Stimulated activated CD4-positive, alpha-beta T cell treated with anti-CD3 and anti-CD28 coated beads, Interleukin-4, amount 100 ng/mL, for 24 hours (primary cell): ENCODE measurements around the gene FAHD2A.
A peak's percentile ranks its signal among the peaks of the same experiment; 100 is the strongest.
"Not testable (repeated sequence)": the region's sequence is repeated elsewhere in the genome, so short reads cannot be mapped to it uniquely, and the experiment has no call there.

Source experiments
- DNase-seq: peaks from one replicate; pipeline ENCODE4 v3.0.0-alpha.2; 2020

Gene FAHD2A

GRCh38 chr2:95391641-95392310, 10.7 kb upstream of the FAHD2A start:
- no peak for DNase-seq

DNA sequence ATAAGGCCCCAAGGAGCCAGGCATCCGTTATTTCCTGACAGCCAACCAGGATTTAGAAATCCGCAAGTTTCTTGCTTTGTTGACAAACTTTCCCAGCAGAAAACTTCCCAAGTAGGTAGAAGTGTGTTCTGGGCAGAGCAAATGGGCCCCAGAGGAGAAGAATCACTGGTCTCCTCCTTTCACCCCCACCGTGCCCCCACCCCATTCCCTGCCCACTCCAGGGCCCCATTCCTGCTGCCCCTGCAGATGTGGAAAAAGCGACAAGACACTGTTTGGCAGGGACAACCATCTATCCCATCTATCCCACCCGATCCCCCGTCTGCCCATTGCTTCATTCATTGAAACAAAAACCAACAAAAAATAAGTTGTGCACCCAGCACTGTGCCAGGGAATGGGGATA, 10.2 kb upstream of the FAHD2A start:
- no peak for DNase-seq

GRCh38 chr2:95392730-95393455, 9.6 kb upstream of the FAHD2A start:
- no peak for DNase-seq

- DNase-seq = no peak
Measured at GRCh38 chr2:95393901-95394300, 8.6 kb upstream of the FAHD2A start.

GRCh38 chr2:95399061-95399460, 3.4 kb upstream of the FAHD2A start:
- DNase-seq = no peak

DNA sequence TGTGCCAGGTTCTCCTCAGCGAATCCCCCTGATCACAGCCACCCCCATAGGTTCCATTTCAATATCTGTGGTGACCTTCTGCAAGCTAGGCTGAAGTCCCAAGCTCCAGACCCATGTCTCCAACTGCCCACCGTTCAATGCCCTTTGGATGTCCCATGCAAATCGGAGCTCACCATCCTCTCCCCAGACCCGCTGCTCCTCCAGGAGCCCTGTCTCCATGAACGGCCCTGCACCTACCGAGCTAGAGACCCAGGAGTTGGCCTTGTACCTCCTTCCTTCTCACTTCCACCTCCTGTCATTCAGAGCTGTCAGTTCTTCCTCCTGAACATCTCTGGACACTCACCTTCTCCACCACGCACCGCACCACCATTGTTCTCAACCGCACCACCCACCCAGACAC, 1.0 kb upstream of the FAHD2A start:
- no peak for DNase-seq

- not testable (repeated sequence) for DNase-seq
Measured at GRCh38 chr2:95402004-95402369, 521 bp upstream of the FAHD2A start.

GRCh38 chr2:95403204-95403721, 755 bp downstream of the FAHD2A start:
- DNase-seq = peak; percentile 37

- DNase-seq = not testable (repeated sequence)
Measured at GRCh38 chr2:95403824-95404223, 1.3 kb downstream of the FAHD2A start.

GRCh38 chr2:95404676-95405075, 2.2 kb downstream of the FAHD2A start:
- not testable (repeated sequence) for DNase-seq

DNA sequence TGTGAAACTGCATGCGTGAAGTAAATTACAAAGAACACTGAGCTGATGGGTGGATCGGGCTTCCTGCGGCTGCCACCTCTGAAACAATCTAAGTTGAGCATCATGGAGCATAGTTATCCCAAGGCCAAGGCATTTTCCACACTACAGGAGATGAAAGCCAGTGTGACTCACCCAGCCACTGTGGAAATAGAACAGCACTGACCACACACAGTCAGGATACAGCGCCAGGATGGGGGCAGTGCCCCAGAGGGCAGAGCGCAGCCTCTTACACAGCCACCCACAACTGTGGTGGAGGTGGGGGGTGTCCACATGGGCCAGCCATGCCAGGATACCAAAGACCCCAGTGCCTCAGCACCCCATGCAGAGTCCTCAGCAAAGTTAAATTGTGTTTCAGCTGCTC, 8.7 kb downstream of the FAHD2A start:
- DNase-seq = not testable (repeated sequence)

DNA sequence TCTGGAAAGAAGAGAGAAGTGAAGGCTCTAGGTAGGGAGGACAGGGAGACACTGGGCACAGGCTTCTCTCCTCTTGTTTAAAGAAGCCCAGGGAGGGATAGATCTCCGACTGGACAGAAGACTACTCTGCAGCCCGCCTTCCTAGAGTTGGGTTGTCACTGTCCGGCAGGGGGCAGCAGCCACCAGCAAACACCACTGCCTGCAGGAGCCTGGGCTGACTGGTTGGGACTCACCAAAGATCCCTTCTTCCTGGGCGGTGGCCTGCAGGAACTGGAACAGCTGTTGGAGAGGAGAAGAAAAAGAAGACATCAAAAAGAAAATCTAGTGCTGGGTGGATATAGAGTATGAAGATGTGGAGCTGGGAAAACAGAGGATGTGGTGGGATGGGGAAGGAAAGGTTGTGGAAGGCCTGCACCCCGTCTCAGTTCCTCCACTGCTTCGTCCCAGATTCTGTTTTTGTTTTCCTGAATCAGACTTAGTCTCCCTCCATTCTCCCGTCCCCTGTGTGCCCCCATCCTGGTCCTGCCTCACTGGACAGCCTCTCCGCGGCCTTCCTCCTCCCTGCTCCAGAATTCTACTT, 11.6 kb downstream of the FAHD2A start:
- DNase-seq = peak; percentile 63

DNA sequence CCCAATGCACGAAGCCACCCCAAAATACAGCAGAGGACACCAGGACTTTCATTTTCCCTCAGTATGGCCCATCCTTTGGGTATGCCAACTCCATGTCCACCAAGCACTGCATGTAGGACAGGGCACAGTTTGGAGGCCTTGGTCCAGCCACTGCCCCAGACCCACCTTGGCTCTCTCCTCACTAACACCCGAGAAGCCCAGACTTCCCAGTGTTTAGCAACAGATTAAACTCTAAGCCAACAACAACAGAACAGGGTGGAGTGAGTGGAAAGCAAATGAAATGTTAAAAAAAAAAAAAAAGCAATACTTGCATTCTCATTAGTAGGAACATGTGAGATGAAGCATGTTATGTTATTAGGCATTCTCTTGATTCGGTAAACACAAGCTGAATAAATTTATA, 12.6 kb downstream of the FAHD2A start:
- not testable (repeated sequence) for DNase-seq

- not testable (repeated sequence) for DNase-seq
Measured at GRCh38 chr2:95415561-95415960, 13.1 kb downstream of the FAHD2A start.

DNA sequence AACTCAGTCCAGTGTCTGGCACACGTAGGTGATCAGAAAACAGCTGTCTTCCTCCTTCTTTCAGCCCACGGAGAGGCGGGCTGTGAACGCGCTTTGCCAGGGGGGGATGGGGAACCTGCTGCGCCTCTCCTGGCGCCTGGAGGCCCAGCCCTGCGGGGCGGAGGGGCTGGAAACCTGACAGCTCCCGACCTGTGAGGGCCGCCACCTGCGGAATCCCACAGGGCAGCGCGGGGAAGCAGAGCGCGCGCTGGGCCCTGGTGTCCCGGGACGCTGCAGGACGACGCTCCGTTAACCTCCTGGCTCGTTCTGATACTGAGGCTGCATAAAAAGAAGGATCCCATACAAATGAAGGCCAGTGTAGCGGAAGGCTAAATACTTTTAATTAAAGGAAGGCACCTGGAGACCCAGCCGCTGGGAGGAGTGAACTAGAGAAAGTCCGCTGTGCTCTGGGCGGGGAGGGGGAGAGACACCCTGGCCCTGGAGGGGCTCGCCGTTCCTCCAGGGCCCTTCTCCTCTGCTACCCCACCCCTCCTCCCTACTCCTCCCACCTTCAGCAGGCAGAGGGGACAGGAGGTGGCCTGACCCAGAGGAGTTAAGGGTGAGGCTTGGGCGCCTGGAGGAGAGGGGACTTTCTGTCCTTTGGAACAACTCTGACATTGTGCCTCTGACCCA, 24.8 kb downstream of the FAHD2A start:
- DNase-seq = not testable (repeated sequence)

- not testable (repeated sequence) for DNase-seq
Measured at GRCh38 chr2:95429748-95430467, 27.4 kb downstream of the FAHD2A start.

- DNase-seq = not testable (repeated sequence)
Measured at GRCh38 chr2:95433373-95433772, 30.9 kb downstream of the FAHD2A start.

DNA sequence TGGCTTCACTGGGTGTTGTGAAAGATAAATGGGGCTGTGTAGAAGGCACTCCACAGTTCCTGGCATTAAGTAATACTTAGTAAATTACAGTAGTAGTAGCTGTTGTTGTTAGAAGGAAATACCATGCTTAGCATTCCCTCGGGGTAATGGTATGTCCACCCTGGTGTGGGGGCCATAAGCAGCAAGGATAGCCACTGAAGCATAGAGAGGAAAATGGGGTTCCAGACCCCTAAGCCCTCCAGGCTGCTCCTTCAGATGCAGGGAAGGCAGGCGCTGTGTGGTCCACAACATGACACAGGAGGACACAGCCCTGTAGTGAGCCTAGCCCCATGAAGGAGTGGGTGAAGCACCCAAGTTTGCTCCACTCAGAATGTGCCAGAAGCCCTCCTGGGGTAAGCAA, 31.5 kb downstream of the FAHD2A start:
- not testable (repeated sequence) for DNase-seq

GRCh38 chr2:95434507-95435076, 32.1 kb downstream of the FAHD2A start:
- not testable (repeated sequence) for DNase-seq

DNA sequence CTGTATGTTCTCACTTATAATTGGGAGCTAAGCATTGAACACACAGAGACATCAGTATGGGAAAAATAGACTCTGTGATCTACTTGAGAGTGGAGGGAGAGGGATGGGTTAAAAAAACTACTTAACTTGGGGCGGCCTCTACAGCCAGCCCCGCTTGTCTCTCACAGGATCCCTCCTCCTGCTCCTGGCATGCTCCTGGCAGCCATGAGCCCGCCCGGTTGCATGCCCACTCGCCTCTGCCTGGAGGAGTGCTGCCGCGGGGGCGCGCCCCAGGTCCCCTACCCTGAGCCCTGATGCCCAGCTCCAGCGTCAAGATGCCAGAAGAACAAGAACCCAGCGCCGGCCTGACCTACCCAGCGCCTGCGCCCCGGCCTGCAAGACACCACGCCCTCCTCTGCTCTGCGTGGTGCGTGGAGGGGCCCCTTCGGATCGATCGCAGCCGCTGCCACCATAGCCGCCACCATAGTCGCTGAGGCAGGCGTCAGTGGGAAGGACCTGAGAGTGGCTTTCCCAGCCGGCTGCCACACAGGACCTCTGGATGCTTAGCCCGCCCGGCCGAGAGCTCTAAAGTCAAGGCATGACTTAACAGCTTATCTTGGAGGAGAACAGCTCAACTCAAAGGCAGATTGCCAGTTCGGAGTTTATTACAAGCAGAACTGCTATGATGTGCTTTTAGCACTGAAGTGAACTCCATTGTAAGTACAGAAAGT, 32.8 kb downstream of the FAHD2A start:
- DNase-seq = not testable (repeated sequence)

DNA sequence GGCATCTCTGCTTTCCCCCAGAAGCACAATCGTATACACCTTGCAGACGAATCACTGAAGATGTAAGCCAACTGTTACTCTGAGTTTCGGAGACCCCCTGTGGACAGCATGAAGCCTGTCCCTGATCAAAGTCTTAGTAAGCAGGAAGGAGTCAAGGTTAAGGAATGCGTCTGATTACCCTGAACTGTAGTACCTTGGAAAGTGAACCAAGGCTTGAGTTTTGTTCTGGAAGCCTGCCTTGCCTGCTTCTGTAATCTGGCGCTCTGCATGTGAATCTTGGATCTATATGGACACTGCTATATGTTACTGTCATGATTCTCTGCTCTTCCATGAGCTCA, 33.3 kb downstream of the FAHD2A start:
- not testable (repeated sequence) for DNase-seq
